ENCODE results near the gene MYBPC1.

MYBPC1 gene

GRCh38 chr12:101599311-101599710, 4.5 kb downstream of the MYBPC1 start:
- no peak for DNase-seq (ENCODE audit: low read depth in 2 of 2)

GRCh38 chr12:101599771-101600484, 5.2 kb downstream of the MYBPC1 start:
- no peak for DNase-seq (ENCODE audit: low read depth in 2 of 2)

GRCh38 chr12:101604132-101604531, 9.4 kb downstream of the MYBPC1 start:
- no peak for DNase-seq (ENCODE audit: low read depth in 2 of 2)

- no peak for DNase-seq (ENCODE audit: low read depth in 2 of 2)
Measured at GRCh38 chr12:101607894-101608293, 13.1 kb downstream of the MYBPC1 start.

- DNase-seq (ENCODE audit: low read depth in 2 of 2), result no peak
Measured at GRCh38 chr12:101608301-101609133, 13.7 kb downstream of the MYBPC1 start.

GRCh38 chr12:101609198-101609597, 14.4 kb downstream of the MYBPC1 start:
- DNase-seq (ENCODE audit: low read depth in 2 of 2), result no peak

GRCh38 chr12:101612160-101612916, 17.6 kb downstream of the MYBPC1 start:
- DNase-seq (ENCODE audit: low read depth in 2 of 2), result no peak

GRCh38 chr12:101616027-101616494, 21.3 kb downstream of the MYBPC1 start:
- DNase-seq (ENCODE audit: low read depth in 2 of 2), result no peak

- no peak for DNase-seq (ENCODE audit: low read depth in 2 of 2)
Measured at GRCh38 chr12:101619026-101619786, 24.4 kb downstream of the MYBPC1 start.

- DNase-seq (ENCODE audit: low read depth in 2 of 2), result no peak
Measured at GRCh38 chr12:101619858-101620761, 25.3 kb downstream of the MYBPC1 start.

GRCh38 chr12:101620762-101621133, 26.0 kb downstream of the MYBPC1 start:
- DNase-seq (ENCODE audit: low read depth in 2 of 2), result no peak

- no peak for DNase-seq (ENCODE audit: low read depth in 2 of 2)
Measured at GRCh38 chr12:101628676-101629075, 33.9 kb downstream of the MYBPC1 start.

- no peak for DNase-seq (ENCODE audit: low read depth in 2 of 2)
Measured at GRCh38 chr12:101634724-101635123, 40.0 kb downstream of the MYBPC1 start.

- no peak for DNase-seq (ENCODE audit: low read depth in 2 of 2)
Measured at GRCh38 chr12:101637936-101638335, 43.2 kb downstream of the MYBPC1 start.

- DNase-seq (ENCODE audit: low read depth in 2 of 2), result no peak
Measured at GRCh38 chr12:101642115-101643067, 47.6 kb downstream of the MYBPC1 start.

- no peak for DNase-seq (ENCODE audit: low read depth in 2 of 2)
Measured at GRCh38 chr12:101647711-101648110, 52.9 kb downstream of the MYBPC1 start.

GRCh38 chr12:101648195-101648594, 53.4 kb downstream of the MYBPC1 start:
- no peak for DNase-seq (ENCODE audit: low read depth in 2 of 2)

- DNase-seq (ENCODE audit: low read depth in 2 of 2), result no peak
Measured at GRCh38 chr12:101650346-101651117, 55.8 kb downstream of the MYBPC1 start.

GRCh38 chr12:101653030-101653429, 58.3 kb downstream of the MYBPC1 start:
- DNase-seq (ENCODE audit: low read depth in 2 of 2), result no peak

All from fibroblast of skin of left biceps (primary cell).